AG20443 (cell line): ENCODE data around the gene MACROD2.
"Not testable (repeated sequence)": the region's sequence is repeated elsewhere in the genome, so short reads cannot be mapped to it uniquely, and the experiment has no call there.

Experiments used
- DNase-seq: peaks from one replicate; pipeline ENCODE4 v3.0.0; 2012; ENCODE audit warnings: low spot score, mixed read lengths

MACROD2 gene

GRCh38 chr20:14956026-14956425 is 960.7 kb downstream of the MACROD2 start:
- no peak for DNase-seq

DNA sequence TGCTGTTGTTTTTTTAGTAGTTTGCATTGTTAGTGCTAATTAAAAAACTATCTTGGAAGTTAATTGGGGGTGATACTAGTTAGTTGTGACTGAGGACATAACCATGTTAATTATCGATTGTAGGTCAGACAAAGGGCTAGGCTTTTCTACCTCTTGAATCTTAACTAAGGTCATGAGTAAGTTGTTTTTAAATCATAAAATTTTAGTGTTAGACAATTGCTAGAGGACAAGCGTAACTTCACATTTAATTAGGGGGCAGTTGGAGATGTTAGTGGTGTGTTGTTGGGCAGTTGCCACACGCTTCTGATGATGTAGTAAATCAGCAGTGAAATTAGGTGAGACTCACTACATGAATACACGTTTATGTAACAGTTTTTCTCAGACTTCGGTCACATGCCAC is 961.2 kb downstream of the MACROD2 start:
- no peak for DNase-seq

- DNase-seq = no peak
Observed at GRCh38 chr20:14957402-14957801, 962.1 kb downstream of the MACROD2 start.

DNA sequence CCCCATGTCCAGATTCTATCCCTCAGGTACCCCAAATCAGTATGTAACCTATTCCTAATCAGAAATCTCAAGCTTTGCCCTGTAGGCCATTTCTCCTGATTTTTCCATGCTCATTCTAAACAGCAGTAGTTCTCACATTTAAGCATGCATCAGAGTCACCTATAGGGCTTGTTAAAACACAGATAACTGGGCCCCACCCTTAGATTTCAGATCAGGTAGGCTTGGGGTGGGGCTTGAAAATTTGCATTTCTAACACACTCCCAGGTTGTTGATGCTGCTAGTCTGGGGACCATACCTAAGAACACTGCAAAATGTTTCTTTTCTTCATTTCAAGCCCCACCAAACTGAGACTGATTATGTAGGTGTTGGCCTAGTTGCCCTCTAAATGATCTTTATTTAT is 963.3 kb downstream of the MACROD2 start:
- no peak for DNase-seq

DNA sequence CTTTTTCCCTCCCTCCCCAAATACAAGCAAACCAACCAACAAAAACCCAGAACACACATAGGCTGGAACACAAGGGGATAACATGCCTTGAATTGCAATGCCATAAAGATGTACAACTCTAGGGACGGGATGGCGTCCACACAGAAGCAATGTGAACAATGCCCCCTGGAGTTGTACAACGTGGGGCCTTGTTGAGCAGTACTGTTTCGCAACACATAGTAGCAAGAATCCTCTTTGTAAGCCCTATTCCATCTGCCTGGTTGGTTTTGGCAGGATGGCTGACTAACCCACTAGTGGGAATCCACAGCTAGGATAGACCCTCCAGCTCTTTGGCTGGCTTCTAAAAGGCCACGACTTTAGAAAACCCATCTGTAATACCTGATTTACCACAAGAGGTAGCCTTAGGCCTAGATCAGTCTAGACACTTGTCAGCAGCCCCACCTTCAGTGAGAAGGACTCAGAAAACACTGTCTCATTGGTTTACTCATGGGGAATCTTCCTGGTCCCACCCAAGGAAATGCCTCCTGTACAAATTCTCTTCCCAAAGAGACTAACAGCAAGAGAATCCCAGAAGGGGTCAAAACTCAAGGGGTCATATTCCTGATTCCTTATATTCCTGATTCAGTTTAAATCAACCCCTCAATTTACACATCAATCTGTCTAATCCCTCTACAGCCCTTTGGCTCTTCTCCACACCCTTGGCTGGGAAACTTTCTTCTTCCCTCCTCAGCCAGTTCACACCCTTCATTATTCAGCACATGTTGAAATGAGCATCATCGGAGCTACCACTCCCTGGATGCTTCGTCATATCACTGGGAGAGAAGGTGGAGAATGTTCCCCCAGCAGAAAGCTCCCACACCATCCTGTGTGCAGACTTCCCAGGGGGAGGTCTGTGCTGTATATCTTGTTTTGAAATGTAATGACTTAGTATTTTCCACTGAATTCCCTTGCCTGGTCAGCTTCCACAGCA is 964.5 kb downstream of the MACROD2 start:
- peak; percentile 44 for DNase-seq

DNA sequence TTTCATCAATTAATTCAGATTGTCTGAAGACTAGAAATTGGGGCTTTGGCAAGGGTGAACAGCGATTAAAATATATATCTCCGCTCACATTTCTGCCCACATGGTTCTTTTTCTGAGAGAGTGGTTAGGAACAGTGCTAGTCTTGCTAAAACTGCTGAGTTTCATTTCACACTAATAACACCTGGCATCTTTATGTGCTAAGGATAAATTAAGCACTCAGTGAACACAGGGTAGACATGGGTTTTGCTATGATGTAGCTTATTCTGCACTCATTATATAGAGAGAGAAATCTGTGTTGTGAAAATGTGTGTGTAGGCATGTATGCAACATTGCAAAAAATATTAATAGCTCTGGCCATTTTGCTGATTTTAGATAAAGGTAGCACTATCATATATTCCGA is 965.5 kb downstream of the MACROD2 start:
- DNase-seq = no peak

GRCh38 chr20:14963262-14963663 is 967.9 kb downstream of the MACROD2 start:
- peak; percentile 44 for DNase-seq

GRCh38 chr20:14966203-14966602 is 970.9 kb downstream of the MACROD2 start:
- no peak for DNase-seq

GRCh38 chr20:14966808-14967207 is 971.5 kb downstream of the MACROD2 start:
- DNase-seq = no peak

GRCh38 chr20:14972256-14972655 is 976.9 kb downstream of the MACROD2 start:
- no peak for DNase-seq

DNA sequence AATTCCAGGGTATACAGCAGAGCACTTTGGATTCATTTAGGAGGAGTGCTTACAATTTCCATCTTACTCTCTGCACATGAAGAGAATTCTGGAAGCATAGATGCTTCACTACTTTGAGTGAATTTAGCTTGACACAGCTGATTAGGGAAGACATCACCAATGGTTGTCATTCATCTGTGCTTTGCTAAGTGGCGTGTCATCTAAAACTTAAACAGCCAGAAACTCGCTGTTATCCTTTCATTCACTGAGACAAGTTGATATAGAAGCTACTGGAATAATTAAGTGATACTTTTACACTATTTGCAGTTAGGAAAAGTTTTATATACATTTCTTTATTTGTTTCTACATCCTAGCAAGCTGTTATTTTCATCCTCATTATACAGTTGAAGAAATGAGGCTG is 977.4 kb downstream of the MACROD2 start:
- no peak for DNase-seq

DNA sequence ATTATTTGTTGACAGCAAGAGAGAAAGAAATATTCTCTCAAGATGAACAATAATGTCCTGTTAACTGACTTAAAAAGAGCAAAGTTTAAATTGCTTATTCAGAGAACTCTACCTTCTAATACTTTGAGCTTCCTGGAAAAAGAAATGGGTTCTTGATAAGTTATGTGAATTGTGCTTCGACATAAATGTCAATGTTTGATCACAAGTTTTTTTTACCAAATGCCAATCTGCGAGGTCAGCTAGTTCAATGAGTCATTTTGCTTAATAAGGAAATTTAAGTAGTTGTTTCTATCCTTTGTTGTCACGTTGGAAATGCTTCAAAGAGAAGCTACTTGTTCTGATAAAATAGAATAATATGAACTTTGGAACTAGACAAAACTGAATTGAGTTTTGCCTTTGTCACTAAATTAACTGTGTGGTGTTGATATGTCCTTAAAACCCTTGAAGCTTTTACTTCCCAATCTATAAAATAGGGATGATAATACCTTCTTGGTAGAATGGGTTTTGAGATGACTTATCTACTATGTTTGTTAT is 984.2 kb downstream of the MACROD2 start:
- DNase-seq = no peak

- not testable (repeated sequence) for DNase-seq
Observed at GRCh38 chr20:14981486-14981885, 986.2 kb downstream of the MACROD2 start.

DNA sequence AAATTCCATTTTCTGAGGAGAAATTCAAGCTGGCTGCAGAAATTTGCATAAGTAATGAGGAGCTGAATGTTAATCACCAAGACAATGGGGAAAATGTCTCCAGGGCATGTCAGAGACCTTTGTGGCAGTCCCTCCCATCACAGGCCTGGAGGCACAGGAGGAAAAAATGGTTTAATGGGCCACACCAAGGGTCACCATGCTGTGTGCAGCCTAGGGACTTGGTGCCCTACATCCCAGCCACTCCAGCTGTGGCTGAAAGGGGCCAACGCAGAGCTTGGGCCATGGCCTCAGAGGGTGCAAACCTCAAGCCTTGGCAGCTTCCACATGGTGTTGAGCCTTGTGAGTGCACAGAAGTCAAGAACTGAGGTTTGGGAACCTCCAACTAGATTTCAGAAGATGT is 987.0 kb downstream of the MACROD2 start:
- not testable (repeated sequence) for DNase-seq

DNA sequence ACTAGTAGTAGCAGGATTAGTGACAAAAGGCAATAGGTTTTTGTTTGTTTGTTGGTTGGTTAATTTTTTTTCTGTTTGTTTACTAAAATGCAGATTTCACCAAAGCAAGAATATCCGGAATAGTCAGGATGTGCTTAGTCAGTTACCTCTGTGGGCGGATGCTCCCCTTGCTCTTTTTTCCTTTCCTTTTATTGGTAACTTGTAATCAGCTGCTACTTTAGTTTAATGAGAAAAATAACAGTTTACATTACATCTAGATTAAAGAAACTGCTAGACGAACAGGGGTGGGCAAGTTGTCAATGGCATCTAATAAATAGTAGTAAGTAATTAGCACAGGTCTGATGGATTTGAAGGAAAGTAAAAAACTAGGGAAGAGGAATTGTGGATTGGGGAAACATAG is 989.0 kb downstream of the MACROD2 start:
- no peak for DNase-seq

DNA sequence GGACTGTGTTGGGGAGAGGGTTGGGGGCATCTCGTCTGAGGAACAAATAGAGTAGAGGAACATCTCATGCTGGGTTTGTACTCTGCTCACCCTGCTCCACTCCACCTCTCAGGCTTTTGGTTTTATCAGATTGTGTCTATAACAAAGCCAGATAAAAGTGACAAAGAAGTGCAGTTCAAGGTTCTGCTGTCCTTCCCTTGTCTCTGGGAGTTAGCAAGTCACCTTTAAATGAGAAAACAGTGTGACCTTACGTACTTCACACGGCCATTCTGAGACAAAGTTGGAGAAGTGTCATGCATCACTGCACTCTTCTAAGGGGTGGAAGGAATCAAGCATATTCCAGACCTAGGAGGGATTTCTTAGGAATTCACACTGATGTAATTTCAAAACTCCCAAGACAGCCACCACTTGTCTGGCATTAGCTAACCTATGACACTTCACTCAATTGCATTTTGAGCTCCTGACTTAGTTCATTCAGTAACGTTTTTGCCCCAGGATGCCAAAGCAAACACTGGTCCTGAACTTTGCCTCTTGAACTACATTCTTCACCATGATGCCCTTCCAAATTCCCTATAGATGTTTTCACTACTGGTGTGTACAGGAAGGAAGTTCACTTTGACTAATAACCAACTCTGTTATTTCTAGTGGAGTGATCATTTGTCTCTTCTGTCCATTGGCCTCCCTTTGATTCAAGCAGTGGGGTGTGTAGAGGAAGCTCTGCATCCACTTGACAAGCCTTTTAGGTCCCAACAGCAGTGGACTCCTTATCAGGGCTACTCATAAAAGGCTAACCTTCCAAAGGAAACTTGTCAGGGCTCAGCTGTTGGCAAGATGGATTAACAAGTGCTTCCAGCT is 989.7 kb downstream of the MACROD2 start:
- no peak for DNase-seq

GRCh38 chr20:14986026-14986655 is 990.8 kb downstream of the MACROD2 start:
- DNase-seq = no peak

DNA sequence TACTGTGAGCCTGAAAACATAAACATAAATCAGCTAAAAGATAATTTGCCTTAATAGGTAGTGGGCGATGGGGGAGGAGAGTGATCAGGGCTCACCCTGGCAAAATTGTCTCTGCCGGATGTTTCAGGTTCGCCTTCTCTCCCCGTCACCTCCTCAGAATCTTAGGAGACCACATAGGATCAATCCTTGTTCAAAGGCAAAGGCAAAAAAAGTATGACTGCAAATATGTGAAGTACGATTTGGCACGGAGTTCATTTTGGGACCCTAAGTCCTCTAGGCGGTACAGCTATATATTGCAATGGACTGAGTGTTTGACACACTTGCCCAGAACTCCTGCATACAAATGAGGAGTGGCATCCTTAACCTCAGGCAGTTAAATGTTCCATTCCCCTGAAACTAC is 991.3 kb downstream of the MACROD2 start:
- DNase-seq = no peak

DNA sequence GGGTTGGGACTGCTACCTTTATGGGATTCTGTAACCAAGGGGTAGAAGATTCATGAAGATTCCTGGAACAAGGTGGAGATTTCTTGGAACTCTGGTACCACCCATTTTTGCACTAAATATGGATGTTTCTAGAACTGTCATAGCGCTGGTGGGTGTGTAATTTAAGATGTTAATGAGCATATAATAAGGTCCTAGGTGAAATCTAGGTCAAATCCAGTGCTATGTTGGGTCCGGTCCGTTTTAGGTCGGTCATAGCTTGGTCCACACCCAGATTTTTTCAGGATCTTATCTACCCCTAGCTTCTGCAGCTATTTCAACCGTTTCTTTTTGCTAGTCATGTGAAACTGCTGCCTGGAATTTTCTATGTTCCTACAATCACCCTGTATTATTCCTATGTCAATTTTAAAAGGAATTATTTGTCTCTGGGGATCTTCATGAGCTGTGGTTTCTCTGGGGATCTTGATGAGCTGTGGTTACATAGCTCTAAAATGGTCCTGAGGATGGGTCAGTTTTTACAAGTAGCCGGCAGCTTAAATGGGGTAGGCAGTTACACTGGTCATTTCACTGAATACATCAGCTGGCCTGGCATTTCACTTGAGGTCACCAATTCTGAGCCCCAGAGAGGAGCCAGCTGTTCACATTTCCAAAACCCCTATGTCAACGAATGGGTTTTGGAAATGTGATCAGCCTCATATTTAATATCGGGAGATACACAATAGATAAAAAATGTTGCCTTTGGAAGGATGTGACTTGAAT is 994.4 kb downstream of the MACROD2 start:
- no peak for DNase-seq

DNA sequence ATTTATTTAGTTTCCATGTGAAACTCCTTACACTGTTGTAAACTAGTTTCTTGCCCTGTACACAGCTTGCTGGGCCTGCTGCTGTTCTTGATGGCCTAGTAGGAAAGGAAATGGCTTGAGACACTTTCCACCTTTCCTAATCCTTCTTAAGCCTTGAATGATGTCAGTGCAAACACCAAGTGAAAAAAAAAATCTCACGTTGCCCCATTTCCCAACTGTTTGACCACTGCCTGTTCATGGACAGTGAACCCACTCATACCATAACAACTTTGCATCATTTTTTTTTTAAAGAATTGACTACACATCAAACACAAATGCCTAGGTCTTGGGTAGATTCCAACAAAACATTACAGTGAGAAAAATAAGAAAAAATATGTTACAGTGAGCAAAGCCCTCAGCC is 995.7 kb downstream of the MACROD2 start:
- peak; percentile 15 for DNase-seq

DNA sequence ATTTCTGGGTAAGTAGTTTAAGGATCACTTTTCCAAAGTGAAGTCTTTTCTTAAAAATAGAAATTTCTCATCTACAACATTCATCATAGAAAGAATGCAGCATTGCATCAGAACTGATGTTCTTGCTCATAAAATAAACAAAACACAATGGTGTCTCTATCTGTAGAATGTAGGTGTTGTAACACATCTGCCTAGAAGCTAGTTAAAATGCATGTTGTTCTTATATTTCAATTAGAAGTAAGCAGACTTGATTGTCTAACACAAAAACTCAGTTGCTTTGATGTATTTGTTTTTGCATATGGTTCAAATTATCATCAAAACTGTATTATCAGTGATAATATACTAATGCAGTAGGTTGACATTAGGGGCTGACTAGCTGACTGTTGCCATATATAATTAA is 996.8 kb downstream of the MACROD2 start:
- peak; percentile 43 for DNase-seq
